GM23248 (cell line): ENCODE measurements around the gene TMEM244.

Source experiments
- EZH2 ChIP-seq: fragments of 200-600 bp; sonication (generic); IDR thresholded peaks from 2 replicates; pipeline ENCODE4 v1.6.1; 2018; ENCODE audit warnings: antibody characterized with exemption, mild to moderate bottlenecking; ENCODE audit not compliant: insufficient read depth, poor library complexity, severe bottlenecking
- EZH2phosphoT487 ChIP-seq: fragments of 200-600 bp; sonication (generic); IDR thresholded peaks from 2 replicates; pipeline ENCODE4 v1.6.1; 2018; ENCODE audit warnings: antibody characterized with exemption, moderate library complexity, mild to moderate bottlenecking, low read depth; ENCODE audit not compliant: insufficient read depth

- TF ChIP-seq EZH2 (no peak), EZH2phosphoT487 (no peak)
Observed at GRCh38 chr6:129843573-129843972, 17.5 kb downstream of the TMEM244 start.
